PFSK-1 (cell line): ENCODE data around the gene KIF6.

Experiments
- POLR2AphosphoS5 ChIP-seq: IDR thresholded peaks from 2 replicates; pipeline ENCODE4 v1.6.1; 2012; ENCODE audit warnings: low read depth, mild to moderate bottlenecking, control low read depth, low read length, moderate library complexity
- SIN3A ChIP-seq: IDR thresholded peaks from 2 replicates; pipeline ENCODE4 v1.6.1; 2012; ENCODE audit warnings: mild to moderate bottlenecking, low read length, moderate library complexity, borderline replicate concordance; ENCODE audit not compliant: insufficient read depth
- TAF1 ChIP-seq: IDR thresholded peaks from 2 replicates; pipeline ENCODE4 v1.6.1; 2012; ENCODE audit warnings: low read length, control low read depth, borderline replicate concordance; ENCODE audit not compliant: insufficient read depth
- TF ChIP-seq, protein P1 (sequence below), 2 experiments: IDR thresholded peaks; 2 replicates each; pipeline versions ENCODE4 v1.6.1 to v1.8.0; 2011 to 2012; ENCODE audit warnings: low read depth in 2 of 2, low read length in 2 of 2, control low read depth in 1 of 2, inconsistent platforms in 1 of 2, mild to moderate bottlenecking in 1 of 2, moderate library complexity in 1 of 2; ENCODE audit not compliant: insufficient read depth in 1 of 2

DNA sequence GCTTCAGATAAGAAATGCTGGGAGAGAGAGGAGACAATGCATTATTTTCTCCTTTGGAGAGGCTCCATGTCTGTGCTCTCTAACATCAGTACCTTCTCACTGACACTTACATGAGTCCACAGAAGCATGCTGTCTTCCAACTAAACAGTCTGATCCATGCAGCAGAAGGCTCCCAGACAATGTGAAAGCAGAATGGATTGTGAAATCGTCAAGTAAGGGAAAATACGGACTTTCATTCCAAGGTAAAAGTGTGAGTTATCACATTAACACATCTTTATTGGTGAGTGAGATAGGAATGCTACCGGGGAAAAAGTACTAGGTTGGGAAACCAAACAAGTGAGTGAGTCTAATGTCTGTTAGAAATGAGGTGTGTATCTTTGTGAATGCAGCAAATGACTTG lies 235.1 kb downstream of the KIF6 start:
- TF ChIP-seq POLR2AphosphoS5 (no peak), TAF1 (no peak), SIN3A (no peak)
- TF ChIP-seq, protein P1, sequence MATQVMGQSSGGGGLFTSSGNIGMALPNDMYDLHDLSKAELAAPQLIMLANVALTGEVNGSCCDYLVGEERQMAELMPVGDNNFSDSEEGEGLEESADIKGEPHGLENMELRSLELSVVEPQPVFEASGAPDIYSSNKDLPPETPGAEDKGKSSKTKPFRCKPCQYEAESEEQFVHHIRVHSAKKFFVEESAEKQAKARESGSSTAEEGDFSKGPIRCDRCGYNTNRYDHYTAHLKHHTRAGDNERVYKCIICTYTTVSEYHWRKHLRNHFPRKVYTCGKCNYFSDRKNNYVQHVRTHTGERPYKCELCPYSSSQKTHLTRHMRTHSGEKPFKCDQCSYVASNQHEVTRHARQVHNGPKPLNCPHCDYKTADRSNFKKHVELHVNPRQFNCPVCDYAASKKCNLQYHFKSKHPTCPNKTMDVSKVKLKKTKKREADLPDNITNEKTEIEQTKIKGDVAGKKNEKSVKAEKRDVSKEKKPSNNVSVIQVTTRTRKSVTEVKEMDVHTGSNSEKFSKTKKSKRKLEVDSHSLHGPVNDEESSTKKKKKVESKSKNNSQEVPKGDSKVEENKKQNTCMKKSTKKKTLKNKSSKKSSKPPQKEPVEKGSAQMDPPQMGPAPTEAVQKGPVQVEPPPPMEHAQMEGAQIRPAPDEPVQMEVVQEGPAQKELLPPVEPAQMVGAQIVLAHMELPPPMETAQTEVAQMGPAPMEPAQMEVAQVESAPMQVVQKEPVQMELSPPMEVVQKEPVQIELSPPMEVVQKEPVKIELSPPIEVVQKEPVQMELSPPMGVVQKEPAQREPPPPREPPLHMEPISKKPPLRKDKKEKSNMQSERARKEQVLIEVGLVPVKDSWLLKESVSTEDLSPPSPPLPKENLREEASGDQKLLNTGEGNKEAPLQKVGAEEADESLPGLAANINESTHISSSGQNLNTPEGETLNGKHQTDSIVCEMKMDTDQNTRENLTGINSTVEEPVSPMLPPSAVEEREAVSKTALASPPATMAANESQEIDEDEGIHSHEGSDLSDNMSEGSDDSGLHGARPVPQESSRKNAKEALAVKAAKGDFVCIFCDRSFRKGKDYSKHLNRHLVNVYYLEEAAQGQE (IDR thresholded peaks at IDR 0.05; ENCODE audit: insufficient read depth in 1 of 2, low read depth in 2 of 2, low read length in 2 of 2) = no peak
